ENCODE results near the gene CDKAL1. TPM values are rescaled to one million over a fixed set of nuclear protein-coding genes. Genes with fewer than 3 reads are reported as not detected.

CDKAL1 gene
- total and polyA plus RNA-seq, 10 of the 15 experiments (the other 5 are each of a cell fraction or from before 2014, with no cell fraction given), result 10.7 to 26.9 (median 17.3) TPM

- ChIA-PET SMC1A (ENCODE audit: uncharacterized antibody, unreplicated experiment) (interaction anchor here (0.5 to 1.7 kb wide), 8 partner anchors 10 to 423 kb away, joined by 3 to 7 read pairs (median 3); no protein-coding TSS in a partner anchor), RAD21 (ENCODE audit: unreplicated experiment) (no interaction called here), POLR2A (no interaction called here), CTCF (no interaction called here)
- FAIRE-seq (no peak), ATAC-seq (no peak), DNase-seq (ENCODE audit: low read depth, low spot score) (no peak)
- no peak overlapping the region for H3K27ac ChIP-seq (ENCODE audit: control insufficient read depth, insufficient read depth)
- 95% methylated on average over 2 of the region's 2 CpGs for WGBS (ENCODE audit: insufficient coverage, insufficient replicate concordance, low lambda C conversion rate, missing lambda C conversion rate)
- no peak overlapping the region for H2AFZ ChIP-seq (ENCODE audit: control insufficient read depth, low read depth, low read length)
- no peaks in the 10 kb centered on the region for H4K20me1 ChIP-seq (ENCODE audit: control insufficient read depth, insufficient read depth)
- TF ChIP-seq NBN (IDR thresholded peaks at IDR 0.05) (no peak), SMAD1 (IDR thresholded peaks at IDR 0.05; ENCODE audit: low read depth, partially characterized antibody) (no peak), IKZF2 (IDR thresholded peaks at IDR 0.05) (no peak), NFYA (IDR thresholded peaks at IDR 0.05; ENCODE audit: borderline replicate concordance, low read depth, low read length) (no peak), ZZZ3 (IDR thresholded peaks at IDR 0.05; ENCODE audit: control insufficient read depth, insufficient read length, low read depth) (no peak), CHD1 (IDR thresholded peaks at IDR 0.05; ENCODE audit: low read depth, low read length) (no peak), NRF1 (conservative IDR thresholded peaks at IDR 0.05; ENCODE audit: low read depth, low read length) (no peak), PRDM15 (CRISPR knock-in tag; IDR thresholded peaks at IDR 0.05) (no peak), GATAD2B (conservative IDR thresholded peaks at IDR 0.05; ENCODE audit: low read depth) (no peak), MAX (IDR thresholded peaks at IDR 0.05; ENCODE audit: low read depth, low read length) (no peak), PML (IDR thresholded peaks at IDR 0.05; ENCODE audit: low read length) (no peak), CREB1 (IDR thresholded peaks at IDR 0.05; ENCODE audit: low read depth) (no peak), EP300 (IDR thresholded peaks at IDR 0.05; ENCODE audit: borderline replicate concordance in 1 of 2, control insufficient read depth in 1 of 2, low read depth in 2 of 2, low read length in 2 of 2) (no peak), USF1 (IDR thresholded peaks at IDR 0.05; ENCODE audit: borderline replicate concordance, extremely low read length, insufficient read depth, low read depth, low read length) (no peak), REST (IDR thresholded peaks at IDR 0.05; ENCODE audit: low read depth, low read length) (no peak), RUNX3 (IDR thresholded peaks at IDR 0.05; ENCODE audit: low read length) (no peak), MTA2 (IDR thresholded peaks at IDR 0.05; ENCODE audit: low read depth) (no peak), HCFC1 (IDR thresholded peaks at IDR 0.05; ENCODE audit: low read length) (no peak)
- no peaks in the 10 kb centered on the region for H3K36me3 ChIP-seq (ENCODE audit: control insufficient read depth in 2 of 2, insufficient read depth in 2 of 2, low read length in 1 of 2)
- no peaks in the 10 kb centered on the region for H3K4me1 ChIP-seq (ENCODE audit: control insufficient read depth, insufficient read depth, low read length)
- no peaks in the 10 kb centered on the region for H3K79me2 ChIP-seq (ENCODE audit: control insufficient read depth, insufficient read depth, low read length)
- H3K4me2 ChIP-seq (ENCODE audit: control insufficient read depth, insufficient read depth), result no peak overlapping the region
- no TSS peak for BruUV-seq (replicated peaks)
- H3K4me3 ChIP-seq, result no peak overlapping the region
- no peak overlapping the region for H3K9ac ChIP-seq (ENCODE audit: control insufficient read depth, insufficient read depth, low read length)
- H3K27me3 ChIP-seq (replicated peaks in 1 of 2; ENCODE audit: control insufficient read depth in 2 of 2, insufficient read depth in 2 of 2, low read length in 1 of 2), result no peaks in the 10 kb centered on the region
- in situ Hi-C loops (cut with MboI) (no loop called here), intact Hi-C loops (cut with micrococcal nuclease; ENCODE audit: unreplicated experiment) (no loop called here)
- no peaks in the 10 kb centered on the region for H3K9me3 ChIP-seq (replicated peaks; ENCODE audit: control insufficient read depth, insufficient read depth, low read length)
Measured at GRCh38 chr6:21115111-21115510, 580.9 kb downstream of the CDKAL1 start.
